GM19324 (cell line): ENCODE measurements around the gene RNLS.

Experiments
- ATAC-seq: cut with Tn5 transposase; IDR thresholded peaks from one replicate; pipeline ENCODE4 v1.9.1; 2021; ENCODE audit warnings: mild to moderate bottlenecking, moderate library complexity; ENCODE audit not compliant: unreplicated experiment, low FRiP score

Gene RNLS

DNA sequence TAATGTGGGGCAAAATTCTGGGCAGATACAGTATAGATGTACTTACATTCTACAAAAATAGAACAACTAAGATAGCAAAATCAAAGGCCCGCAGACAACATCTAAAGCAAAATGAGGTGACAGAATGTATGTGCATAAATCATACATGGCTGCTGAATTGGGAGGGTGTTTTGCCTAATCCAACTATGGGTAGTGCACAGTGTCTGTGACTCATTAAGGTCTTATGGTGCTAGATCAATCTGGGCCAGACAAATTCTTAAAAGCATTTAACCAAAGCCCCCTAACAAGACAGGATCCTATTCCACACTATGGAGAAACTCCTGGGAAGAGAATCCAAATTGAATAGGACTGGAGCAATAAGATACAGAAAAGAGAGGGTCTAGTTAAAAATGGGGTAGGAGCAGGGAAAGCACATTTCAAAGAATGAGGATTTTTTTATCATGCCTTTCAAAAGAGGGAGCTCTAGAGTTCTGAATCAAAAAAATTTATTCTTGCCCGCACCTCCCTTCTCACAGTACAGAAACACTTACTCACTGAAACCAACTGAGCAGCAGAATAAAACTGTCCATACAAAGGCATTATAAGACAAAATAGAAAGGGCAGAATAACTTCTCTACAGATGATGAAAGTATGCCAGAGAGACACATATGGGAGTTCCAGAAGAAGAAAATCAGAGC lies 181.3 kb downstream of the RNLS start:
- no peak for ATAC-seq

DNA sequence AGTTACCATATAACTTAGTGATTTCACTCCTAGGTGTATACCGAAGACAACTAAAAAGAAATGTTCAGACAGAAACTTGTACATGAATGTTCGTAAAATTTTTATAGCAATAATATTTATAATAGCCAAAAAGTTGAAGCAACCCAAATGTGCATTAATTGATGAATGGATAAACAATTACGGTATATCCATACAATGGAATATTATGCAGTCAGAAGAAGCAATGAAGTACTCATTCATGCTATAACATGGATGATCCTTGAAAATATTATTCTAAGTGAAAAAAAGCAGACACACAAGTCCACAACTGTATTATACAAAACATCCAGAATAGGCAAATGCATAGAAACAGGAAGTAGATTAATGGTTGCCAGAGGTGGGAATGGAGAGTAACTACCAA lies 183.9 kb downstream of the RNLS start:
- no peak for ATAC-seq

DNA sequence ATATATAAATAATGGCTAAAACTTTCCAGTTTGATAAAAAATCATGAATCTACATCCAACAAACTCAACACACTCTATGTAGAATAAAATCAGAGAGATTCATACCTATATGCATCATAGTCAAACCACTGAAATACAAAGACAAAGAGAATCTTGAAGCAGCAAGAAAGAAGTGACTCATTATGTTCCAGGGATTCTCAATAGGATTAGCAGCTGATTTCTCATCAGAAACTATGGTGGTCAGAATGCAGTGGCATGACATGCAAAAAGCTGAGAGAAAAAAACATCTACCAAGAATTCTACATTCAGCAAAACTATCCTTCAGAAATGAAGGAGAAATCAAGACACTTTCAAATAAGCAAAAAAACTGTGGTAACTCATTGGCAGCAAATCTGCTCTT lies 187.4 kb downstream of the RNLS start:
- ATAC-seq, result no peak

DNA sequence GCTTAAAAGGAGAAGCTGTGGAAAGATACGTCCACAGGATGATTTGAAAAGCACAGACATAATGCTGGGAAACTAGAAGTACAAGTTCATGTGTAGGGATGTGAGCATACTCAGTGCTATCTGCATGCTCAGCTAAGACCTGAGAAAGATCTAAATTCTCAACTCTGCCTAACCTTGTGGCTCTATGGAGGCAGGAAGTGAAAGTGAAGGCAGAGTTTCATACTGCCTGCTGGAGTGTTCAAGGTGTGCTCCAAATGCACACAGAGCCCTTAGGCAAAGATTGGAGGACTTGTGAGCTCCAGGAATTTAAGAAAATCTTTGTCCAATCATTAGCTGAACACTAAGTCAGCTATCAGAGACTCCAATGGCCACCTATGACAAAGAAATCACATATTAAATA lies 190.9 kb downstream of the RNLS start:
- ATAC-seq, result no peak

DNA sequence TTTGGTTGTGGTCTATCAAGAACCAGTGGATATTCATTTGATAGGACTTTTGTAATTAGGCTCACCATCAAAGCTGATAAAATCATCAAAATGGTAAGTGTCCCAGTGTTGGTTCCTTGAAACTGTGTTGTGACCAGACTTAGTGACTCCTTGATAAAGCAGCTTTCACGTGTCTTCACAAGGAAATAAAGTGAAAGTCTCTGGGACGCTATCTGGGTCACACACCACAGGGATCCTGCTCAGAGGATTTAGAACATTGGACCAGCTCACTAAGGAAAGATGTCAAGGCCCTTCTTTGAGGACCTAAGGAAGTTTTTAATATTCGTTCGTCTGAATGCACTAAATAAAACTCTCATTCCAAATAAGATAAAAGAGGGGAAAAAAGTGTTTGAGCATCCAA lies 193.1 kb downstream of the RNLS start:
- ATAC-seq, result no peak

DNA sequence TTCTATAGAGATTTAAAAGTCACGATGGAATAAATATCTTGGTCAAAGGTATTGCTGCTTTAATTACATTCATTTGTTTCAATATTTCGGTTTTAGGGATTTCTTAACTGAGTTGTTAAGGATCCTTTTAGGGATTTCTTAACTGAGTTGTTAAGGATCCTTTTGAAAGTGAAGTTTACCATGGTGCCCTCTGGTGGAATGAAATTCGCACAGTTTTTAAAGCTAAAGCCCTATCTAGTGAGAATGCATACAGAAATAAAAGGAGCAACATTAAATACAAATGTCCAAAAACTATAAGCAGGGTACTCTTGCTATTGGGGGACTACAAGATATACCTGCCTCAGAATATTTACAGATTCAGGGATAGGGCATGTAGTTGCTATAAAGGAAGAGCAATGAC lies 193.7 kb downstream of the RNLS start:
- no peak for ATAC-seq

DNA sequence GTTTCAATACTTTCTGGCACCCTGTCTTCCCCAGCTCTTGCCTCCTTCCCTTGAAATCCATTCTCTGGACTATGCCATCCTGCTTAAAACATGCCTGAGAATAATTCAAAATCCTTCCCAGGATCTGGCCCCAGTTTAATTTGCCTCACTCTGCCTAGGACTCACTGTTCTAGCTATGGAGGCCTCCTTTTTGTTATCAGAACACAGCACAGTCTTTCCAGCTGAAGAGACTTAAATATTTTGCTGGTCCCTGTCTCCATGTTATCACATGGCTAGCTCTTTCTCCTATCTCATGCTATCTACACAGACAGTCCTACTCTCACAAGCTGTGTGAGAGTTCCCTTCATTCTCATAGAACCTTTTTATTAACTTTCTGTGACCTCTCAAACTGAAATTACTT lies 194.8 kb downstream of the RNLS start:
- ATAC-seq, result no peak

DNA sequence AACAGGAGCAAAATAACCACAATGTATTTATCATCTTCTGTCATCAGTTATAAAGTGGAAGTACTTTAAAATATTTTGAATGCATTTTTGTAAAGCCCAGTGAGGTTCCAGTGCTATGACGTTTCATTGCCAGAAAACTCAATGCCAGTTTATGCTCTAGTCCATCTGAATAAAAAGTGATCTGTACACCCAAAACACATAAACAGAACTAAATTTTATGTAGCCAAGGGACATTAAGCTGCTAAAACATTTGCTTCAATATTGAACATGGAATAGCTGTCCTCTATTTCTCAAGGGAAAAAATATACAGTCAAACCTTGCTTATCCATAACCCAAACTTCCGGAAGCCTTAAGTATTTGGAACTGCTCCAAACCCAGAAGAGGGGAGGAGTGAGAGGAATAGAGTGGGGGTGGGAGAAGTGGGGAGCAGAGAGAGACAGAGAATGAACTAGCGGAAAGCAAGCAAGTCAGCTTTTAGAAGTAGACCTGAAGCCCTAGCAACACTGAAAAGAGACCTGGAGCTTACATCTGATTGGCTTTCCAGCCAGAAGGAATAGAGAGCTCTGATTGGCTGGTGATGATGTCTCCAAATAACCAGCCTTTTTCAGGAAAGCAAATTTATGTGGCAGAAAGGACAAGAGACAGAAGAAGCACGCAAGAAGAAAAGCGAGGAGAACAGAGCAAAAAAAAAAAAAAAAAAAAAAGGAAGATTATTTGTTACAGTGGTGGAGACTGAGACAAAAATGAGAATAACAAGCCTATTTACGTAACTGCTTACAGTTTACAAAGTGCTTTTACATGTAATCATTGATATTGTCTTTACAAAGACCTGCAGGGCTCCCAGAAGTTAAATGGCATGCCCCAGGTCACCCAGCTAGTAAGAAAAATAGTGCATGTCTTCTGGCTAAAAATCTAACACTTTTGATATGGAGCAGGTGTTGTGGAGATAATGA lies 196.0 kb downstream of the RNLS start:
- ATAC-seq, result no peak

DNA sequence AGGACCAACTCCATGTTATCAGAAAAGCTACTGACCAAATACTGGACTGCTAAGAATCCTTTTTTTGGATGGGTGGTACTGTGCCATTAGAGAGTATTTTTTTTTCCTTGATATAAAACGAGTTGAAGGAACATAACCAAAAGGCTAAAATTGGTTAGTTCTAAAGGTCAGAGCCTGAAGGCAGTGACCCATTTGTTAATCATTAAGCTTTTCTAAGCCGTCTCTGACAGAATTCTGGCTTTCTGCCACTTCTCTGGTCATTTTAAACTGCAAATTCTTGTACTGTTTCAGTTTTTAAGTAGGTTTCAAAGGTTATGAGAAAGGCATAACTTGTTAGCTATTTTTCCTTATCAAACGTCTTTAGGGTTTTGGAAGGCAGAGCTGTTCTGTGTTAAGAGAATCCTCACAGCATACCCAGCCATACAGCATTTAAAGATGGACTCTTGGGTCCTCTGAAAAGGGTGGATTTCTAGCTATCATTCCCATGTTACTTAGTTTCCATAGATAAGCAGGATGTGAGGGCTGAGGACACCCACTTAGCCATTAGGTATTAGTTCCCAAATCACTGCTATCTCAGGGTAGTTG lies 196.8 kb downstream of the RNLS start:
- ATAC-seq, result peak; percentile 63

DNA sequence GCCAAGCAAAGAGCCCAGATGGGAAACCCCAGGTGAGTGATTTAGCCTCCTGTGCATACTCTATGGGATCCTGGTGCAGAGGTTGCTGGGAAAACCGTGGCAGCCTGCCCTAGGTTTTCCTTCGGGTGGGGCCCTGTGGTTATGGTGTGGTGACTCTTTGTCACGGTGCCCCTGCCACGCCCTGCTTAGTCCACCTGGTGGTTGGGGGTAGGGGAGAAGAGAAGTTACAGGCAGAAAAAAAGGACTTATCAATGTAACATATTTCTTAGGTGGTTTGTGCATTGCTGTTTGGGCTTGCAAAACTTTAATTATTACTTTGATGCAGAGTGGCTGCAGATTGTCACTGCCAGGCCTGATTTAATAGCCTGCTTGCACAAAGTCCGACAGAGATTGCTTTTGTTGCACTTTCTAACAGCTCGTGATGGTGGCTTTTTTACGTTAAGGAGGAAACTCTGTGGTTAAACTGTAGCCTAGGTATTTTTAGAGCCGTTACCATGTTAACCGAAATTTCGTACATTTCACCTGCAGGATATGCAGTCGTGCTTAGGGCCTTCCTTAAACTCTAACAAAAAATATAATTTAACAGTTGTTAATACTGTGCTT lies 197.4 kb downstream of the RNLS start:
- ATAC-seq, result peak; percentile 78

DNA sequence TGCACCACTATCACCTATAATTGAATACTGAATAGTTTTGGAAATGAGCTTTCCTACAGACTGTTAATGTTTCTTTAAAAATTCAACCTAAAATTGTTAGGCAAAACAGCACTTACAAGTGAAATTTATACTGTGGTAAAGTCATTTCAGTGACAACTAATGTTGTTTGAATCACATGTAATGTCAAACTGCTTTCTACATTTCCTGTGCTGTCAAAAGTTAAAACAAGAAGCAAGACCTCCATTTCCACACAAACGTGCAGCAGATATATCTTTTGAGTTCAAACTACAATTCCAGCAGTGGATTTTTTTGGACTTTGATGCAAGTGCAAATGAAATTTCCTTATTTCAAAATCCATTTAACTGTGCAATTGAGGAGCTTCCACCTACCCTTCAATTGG lies 199.8 kb downstream of the RNLS start:
- no peak for ATAC-seq

DNA sequence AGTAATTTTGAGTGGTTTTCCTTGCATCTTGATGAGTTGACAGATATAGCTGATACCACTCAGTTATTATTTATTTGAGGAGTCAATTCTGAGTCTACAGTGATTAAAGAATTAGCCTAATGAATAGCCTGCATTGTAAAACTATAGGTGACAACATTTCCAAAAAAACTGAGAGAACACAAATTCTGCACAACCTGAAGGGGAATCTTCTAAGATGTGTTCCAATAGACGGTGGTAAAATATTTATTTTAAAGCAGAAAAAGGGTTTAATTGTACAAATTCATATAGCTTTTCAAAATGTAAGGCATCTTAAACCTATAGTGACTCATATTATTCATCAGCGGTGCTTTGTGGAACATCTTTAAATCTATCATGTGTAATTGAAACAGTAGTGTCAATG lies 200.4 kb downstream of the RNLS start:
- ATAC-seq, result no peak

DNA sequence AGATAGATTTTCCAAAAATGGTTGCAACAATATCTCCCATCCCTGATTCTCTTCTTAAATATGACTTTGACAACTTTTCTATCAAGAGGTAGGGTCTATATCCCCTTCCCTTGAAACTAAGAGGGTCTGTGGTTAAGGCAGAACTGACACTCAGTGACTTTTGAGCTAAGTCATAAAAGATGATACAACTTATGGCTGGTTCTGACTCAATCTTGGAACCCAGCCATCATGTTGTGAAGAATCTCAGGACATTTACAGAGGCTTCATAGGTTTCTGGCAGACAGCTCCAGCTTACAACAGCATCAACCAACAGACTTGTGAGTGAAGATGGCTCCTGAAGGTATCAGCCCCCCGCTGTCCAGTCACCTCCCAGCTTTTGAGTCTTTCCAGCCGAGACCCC lies 203.5 kb downstream of the RNLS start:
- no peak for ATAC-seq

DNA sequence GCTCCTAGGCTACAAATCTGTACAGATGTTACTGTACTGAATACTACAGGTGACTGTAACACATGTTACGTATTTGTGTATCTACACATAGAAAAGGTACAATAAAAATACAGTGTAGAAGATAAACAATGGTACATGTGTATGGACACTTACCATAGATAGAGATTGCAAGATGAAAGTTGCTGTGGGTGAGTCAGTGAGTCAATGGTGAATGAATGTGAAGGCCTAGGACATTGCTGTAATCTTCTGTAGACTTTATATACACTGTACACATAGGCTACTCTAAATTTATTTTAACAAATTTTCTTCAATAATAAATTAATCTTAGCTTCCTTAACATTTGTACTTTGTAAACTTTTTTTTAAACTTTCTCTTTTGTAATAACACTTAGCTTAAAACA lies 205.6 kb downstream of the RNLS start:
- no peak for ATAC-seq

DNA sequence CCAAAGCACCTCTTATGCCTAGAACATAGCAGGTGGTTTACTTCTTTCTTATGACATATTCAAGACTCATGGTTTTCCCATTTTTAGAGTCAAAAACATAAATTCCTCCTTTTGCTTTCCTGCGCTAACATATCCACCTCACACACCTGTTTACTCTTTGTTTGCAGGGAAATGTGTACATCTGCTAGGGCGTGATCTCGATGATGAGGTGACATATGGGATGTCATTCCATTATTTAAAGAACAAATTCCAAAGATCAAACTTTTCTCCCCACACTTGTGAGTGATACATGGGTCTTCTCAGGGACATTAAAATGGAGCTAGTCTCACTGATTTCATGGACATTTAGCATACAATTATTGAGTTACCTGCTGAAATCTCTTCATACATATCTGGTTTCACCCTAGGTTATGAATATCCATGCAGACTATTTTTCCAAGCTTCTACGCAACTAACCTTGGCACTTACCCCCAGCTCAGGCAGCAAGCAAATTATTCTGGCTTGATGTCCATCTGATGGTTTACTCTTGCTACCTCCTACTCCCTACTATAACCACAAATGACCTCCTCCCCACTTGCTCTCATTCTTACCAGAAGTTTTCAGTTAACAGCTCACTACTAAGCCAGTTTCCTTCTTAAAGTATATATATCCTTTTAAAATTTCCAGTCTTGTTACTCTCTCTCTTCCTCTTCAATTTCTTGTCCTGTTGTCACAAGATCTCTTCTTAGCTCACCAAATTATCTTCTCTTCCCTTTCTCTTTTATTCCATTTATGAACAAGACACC lies 208.5 kb downstream of the RNLS start:
- ATAC-seq, result no peak

DNA sequence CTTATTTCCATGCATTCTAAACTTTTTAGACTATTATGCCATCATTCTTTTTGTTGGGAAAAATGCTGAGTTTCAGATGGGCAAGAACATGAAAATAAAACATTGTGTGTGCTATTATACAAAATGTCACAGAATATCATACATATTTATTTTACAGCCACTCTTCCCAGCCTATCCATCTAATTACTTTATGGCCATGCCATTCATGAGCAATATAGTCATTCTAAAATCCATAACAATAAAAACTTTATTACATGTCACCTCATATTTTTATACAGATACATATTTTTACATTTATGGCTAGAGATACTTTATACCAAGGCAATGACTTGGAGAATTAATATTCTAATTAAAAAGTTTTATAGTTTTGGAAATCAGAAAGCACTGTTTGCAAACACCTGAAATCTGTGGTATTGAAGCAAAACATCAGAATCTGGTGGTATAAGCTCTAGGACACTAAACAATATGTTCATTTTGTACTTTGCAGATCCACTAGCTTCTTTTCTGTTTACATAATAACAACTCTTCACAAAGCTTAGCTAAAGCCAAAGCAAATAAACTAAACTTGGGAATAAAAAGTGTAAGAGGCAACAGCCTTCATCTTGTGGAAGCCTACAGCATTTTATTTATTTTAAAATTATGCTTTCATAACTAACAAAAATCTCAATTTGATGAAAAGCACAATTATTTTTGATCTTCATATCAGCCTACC lies 210.1 kb downstream of the RNLS start:
- no peak for ATAC-seq

DNA sequence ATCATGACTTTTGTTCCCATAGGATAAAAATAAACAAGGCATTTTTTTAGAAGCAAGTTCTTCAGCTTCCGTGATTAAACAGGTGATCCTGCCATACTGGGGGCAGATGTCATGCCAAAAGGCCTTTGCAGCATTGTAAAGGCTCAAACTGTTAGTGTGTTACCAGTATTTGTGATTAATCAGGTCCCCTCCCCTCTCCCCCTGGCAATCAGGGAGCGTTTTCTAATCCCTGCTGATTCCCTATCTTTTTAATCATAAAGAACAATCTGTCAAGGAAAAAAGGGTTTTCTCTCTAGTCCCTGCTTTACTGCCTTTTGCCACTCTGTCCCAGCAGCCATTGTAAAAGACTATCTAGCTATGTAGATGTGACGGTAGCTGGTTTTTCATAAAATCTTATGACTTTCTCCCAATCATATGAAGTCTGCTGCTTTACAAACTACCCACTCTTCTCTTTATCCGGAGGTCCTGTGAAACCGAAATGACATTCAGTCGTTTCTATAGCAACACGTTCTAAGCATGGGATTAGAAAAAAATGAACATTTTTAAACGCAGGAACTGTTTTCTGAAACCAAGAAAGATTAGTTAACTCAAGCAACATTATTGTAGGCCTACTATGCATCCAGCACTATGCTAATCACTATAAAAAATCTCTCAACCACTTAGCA lies 210.9 kb downstream of the RNLS start:
- ATAC-seq, result no peak

DNA sequence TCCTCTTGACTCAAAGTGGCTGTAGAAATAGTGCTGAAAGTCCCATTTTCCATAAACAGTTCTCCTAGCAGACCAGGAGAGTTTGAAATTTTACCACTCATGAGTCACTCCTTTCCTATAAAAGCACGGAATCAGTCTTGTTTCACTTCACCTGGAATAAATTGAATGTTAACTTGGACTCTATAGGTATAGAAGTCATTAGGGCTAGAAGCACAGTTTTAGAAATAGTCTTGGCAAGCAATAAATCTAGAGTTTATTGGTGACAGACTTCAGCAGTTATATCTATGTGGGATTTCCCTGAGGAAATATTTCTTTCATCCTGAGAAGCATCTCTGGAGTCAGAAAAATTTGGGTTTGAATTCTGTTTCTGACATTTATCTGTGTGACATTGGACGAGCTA lies 212.4 kb downstream of the RNLS start:
- no peak for ATAC-seq

DNA sequence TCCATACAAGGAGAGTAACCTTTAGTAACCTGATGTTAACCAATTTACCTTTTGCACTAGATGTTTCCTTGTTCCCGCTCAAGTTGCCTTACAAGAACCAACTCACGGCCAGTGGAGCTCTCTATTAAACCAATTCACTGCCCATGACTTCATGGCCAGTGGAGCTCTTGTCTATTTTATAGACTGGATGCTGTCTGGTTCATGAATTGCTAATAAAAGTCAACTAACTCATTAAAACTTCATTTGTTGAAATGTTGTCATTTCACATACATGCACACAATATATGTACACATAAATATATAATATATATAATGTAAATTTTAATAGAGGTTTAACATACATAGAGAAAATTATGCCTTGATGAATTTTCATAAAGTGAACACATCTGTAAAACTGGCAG lies 216.3 kb downstream of the RNLS start:
- ATAC-seq, result no peak
